Measurements from ENCODE around the gene AGBL4. TPM values are rescaled to one million over a fixed set of nuclear protein-coding genes. Genes with fewer than 3 reads are reported as not detected.
A peak's percentile ranks its signal among the peaks of the same experiment; 100 is the strongest.

Gene AGBL4
- total and polyA plus RNA-seq, 8 donors, result 0.32 to 1.3 (median 0.87) TPM

DNA sequence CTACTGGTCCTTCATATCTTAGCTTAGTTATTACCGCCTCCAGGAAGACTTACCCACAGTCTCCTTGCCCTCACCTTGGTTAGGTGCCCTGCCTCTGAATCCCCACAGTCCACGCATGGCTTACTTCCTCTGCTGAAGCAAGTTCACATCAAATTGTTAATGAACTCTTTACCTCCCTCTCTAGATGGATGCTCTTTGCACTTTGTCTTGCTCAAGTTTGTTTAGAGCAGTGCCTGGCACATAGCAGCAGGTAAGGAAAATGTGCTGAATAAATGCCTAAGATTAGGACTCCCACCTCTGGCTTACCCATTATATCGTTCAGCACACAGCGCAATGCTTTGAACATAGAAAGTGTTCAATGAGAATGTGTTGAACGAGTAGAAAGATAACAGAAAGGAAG is 1337.6 kb downstream of the AGBL4 start:
- H3K9me3 ChIP-seq, result no peaks in the 10 kb centered on the region

DNA sequence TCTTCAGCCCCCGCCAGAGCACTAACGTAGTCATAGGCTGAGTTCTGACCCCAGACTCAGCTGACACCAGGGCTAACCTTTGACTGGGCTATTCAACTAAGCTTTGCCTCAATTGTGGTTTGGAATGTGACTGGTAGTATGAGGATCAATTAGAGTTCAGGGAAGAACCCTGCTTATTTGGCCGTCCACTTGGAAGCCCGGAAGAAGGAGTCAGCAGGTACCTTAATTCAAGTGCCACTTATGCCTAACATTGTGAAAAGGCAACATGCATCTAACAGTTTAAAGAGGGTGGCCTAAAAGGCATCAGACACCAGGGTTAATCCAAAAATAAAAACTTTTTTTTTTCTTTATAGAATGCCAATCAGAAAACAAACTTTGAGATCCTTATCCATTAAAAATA is 1339.4 kb downstream of the AGBL4 start:
- Histone ChIP-seq H3K27me3 (no peaks in the 10 kb centered on the region), H3K27ac (no peak overlapping the region), H3K4me3 (no peak overlapping the region), H3K36me3 (no peaks in the 10 kb centered on the region), H3K4me1 (no peaks in the 10 kb centered on the region), H3K9me3 (no peaks in the 10 kb centered on the region)
- intact Hi-C loops (cut with DNase I), result no loop called here
- peak; percentile 66 for ATAC-seq
- DNase-seq, result no peak
- TF ChIP-seq, protein P1, sequence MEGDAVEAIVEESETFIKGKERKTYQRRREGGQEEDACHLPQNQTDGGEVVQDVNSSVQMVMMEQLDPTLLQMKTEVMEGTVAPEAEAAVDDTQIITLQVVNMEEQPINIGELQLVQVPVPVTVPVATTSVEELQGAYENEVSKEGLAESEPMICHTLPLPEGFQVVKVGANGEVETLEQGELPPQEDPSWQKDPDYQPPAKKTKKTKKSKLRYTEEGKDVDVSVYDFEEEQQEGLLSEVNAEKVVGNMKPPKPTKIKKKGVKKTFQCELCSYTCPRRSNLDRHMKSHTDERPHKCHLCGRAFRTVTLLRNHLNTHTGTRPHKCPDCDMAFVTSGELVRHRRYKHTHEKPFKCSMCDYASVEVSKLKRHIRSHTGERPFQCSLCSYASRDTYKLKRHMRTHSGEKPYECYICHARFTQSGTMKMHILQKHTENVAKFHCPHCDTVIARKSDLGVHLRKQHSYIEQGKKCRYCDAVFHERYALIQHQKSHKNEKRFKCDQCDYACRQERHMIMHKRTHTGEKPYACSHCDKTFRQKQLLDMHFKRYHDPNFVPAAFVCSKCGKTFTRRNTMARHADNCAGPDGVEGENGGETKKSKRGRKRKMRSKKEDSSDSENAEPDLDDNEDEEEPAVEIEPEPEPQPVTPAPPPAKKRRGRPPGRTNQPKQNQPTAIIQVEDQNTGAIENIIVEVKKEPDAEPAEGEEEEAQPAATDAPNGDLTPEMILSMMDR (IDR thresholded peaks at IDR 0.05), result no peak

More for the DNA sequence above, 1337.6 kb downstream of the AGBL4 start:
- intact Hi-C loops (cut with DNase I), result no loop called here
- no peaks in the 10 kb centered on the region for H3K27me3 ChIP-seq
- H3K4me1 ChIP-seq, result no peaks in the 10 kb centered on the region
- DNase-seq (no peak), ATAC-seq (no peak)
- no peaks in the 10 kb centered on the region for H3K36me3 ChIP-seq
- no peak overlapping the region for H3K4me3 ChIP-seq
- no peak overlapping the region for H3K27ac ChIP-seq
- TF ChIP-seq, protein P1 (IDR thresholded peaks at IDR 0.05), result no peak

DNA sequence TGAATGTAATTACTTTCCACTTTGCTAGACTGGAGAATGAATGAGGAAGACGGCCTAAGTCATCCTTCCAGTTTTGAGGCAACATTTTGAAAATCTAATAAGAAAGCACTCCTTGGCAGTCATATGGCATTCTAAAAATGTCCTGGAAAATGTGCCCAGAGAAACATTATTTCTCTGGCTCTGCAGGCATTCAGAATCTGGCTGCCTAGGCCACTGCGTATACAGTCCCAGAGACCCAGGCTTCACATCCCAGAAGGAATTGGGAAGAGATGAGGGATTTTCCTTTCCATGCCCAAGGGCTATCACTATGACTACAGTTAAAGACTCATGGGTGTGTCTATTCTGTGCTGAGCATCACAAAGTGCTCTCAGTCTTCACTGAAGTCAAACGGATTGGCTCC is 1339.9 kb downstream of the AGBL4 start:
- H3K4me3 ChIP-seq, result no peak overlapping the region
- H3K4me1 ChIP-seq, result no peaks in the 10 kb centered on the region
- H3K27me3 ChIP-seq, result no peaks in the 10 kb centered on the region
- DNase-seq (no peak), ATAC-seq (no peak)
- no peaks in the 10 kb centered on the region for H3K36me3 ChIP-seq
- TF ChIP-seq, protein P1 (IDR thresholded peaks at IDR 0.05), result no peak
- H3K9me3 ChIP-seq, result no peaks in the 10 kb centered on the region
- no peak overlapping the region for H3K27ac ChIP-seq
- intact Hi-C loops (cut with DNase I), result no loop called here

DNA sequence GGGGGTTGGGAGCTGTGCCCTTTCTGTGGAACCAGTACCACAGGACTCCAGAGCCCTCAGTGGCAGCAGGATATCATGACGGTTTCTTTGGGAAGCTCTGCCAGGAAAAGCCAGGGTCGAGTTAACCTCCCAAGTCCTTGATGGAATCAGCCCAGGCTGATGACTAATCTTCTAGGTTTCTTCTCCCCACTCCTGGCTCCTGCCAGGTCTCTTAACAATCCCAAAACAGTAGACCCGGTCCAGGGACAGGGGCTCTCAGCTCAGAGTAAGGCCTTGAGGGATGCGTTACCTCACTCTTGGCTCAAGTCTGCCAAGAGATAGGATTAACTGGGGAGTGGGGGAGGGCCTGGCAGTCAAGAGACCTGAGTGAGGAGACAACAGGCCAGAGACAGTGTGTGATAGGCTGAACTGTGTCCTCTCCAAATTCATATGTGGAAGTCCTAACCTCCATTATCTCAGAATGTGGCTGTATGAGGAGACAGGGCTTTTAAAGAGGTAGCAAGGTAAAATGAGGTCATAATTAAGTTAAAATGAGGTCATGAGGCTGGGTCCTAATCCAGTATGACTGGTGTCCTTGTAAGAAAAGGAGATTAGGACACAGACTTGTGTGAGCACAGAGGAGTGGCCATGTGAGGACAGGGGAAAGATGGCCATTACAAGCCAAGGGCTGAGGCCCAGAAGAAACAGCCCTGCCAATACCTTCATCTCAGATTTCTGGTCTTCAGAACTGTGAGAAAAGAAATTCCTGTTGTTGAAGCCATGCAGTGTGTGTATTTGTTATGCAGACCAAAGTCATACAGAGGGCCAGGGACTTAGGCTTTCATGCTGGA is 1342.1 kb downstream of the AGBL4 start:
- no peaks in the 10 kb centered on the region for H3K36me3 ChIP-seq
- ATAC-seq, result no peak
- intact Hi-C loops (cut with DNase I), result no loop called here

DNA sequence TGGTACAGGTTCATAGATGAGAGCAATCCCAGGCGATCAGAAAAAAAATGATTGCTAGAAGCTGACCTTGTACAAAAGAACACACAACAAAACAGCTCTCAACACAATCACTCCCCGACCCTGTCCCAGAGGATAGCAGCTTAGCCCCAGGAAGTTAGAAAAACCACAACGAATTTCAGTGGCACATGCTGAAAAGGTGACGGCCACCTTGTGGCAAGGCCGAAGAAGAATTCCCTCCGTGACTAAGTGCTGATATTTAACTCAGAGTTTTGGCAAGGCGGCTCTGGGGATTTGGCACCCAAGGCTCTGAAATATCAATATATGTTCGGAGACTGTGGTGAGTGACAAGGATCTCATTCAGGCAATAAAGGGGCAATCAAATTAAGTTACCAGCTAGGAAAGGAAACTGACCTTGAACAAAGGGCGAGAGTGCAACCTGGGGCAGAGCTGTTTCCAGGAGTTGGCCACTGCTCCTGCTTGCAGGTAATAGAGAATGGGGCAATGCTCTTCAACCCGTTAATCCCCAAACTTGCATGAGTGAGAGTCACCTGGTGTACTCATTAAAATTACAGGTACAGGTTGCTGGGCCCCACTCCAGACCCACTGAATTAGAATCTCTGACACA is 1343.2 kb downstream of the AGBL4 start:
- no peaks in the 10 kb centered on the region for H3K27me3 ChIP-seq
- H3K4me3 ChIP-seq, result no peak overlapping the region
- H3K36me3 ChIP-seq, result no peaks in the 10 kb centered on the region
- H3K27ac ChIP-seq, result no peak overlapping the region
- ATAC-seq (no peak), DNase-seq (no peak)
- intact Hi-C loops (cut with DNase I), result no loop called here
- no peaks in the 10 kb centered on the region for H3K9me3 ChIP-seq
- no peaks in the 10 kb centered on the region for H3K4me1 ChIP-seq
- TF ChIP-seq, protein P1 (IDR thresholded peaks at IDR 0.05), result no peak

More for the DNA sequence above, 1342.1 kb downstream of the AGBL4 start:
- Histone ChIP-seq H3K4me3 (no peak overlapping the region), H3K27ac (no peak overlapping the region), H3K4me1 (no peaks in the 10 kb centered on the region), H3K9me3 (no peaks in the 10 kb centered on the region), H3K27me3 (no peaks in the 10 kb centered on the region)
- TF ChIP-seq, protein P1 (IDR thresholded peaks at IDR 0.05), result no peak
- DNase-seq, result no peak
